WERI-Rb-1 (cell line): ENCODE results near the gene STOML1.

Experiments
- DNase-seq: peaks from one replicate; pipeline ENCODE4 v3.0.0-alpha.2; 2020
- H3K27ac ChIP-seq: fragments of 250-450 bp; sonication (Bioruptor Pico); 2 replicates; pipeline ENCODE4 v1.5.1; 2020; ENCODE audit warnings: mild to moderate bottlenecking, moderate library complexity
- H3K27me3 ChIP-seq: fragments of 250-450 bp; sonication (Bioruptor Pico); 2 replicates; pipeline ENCODE4 v1.5.1; 2021; ENCODE audit warnings: mild to moderate bottlenecking, low read depth, moderate library complexity; ENCODE audit not compliant: insufficient read depth, severe bottlenecking
- H3K36me3 ChIP-seq: fragments of 250-450 bp; sonication (Bioruptor Pico); 2 replicates; pipeline ENCODE4 v1.5.1; 2020; ENCODE audit warnings: mild to moderate bottlenecking, moderate library complexity
- H3K4me3 ChIP-seq: 2 replicates; pipeline ENCODE4 v1.5.1; 2011; ENCODE audit warnings: low read depth, mild to moderate bottlenecking, control low read depth, low read length
- H3K9me3 ChIP-seq: fragments of 250-450 bp; sonication (Bioruptor Pico); 2 replicates; pipeline ENCODE4 v1.5.1; 2021; ENCODE audit warnings: mild to moderate bottlenecking, moderate library complexity; ENCODE audit not compliant: severe bottlenecking
- TF ChIP-seq, protein P1 (sequence below): IDR thresholded peaks from 2 replicates; pipeline ENCODE4 v1.5.1; 2011; ENCODE audit warnings: low read depth, mild to moderate bottlenecking, control low read depth, inconsistent platforms, low read length

STOML1 gene

DNA sequence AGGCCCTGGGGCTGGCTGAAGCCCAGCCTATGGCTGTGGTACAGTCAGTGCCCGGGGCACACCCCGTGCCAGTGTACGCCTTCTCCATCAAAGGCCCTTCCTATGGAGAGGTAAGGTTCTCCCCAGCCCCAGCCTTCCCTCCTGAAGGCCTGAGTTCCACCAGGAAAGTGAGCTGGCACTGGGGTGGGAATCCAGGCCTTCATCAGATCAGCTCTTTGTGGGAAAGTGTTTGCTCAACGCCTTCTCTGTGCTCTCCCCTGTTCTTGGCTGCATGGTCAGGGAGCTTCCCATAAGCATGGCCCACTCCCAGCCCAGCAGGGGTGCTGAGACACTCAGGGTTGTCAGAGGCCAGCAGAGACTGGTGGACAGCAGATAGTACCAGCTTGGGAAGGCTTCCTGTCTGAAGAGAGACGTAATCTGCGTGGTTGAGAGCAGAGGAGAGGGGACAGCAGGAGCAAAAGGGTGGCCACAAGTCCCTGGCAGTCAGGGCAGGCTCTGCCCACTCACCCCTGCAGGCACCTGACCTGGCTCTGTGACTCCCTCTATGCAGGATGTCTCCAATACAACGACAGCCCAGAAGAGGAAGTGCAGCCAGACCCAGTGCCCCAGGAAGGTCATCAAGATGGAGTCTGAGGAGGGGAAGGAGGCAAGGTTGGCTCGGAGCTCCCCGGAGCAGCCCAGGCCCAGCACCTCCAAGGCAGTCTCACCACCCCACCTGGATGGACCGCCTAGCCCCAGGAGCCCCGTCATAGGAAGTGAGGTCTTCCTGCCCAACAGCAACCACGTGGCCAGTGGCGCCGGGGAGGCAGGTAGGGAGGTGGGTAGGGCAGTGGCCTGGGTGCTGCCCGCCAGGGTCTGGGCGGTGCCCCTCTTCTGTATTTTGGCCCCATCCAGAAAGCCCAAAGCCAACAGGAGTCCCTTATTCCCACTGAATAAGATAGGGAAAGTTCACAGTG is 40.8 kb upstream of the STOML1 start:
- DNase-seq: no peak
- no peak overlapping the region for H3K4me3 ChIP-seq
- TF ChIP-seq, protein P1, sequence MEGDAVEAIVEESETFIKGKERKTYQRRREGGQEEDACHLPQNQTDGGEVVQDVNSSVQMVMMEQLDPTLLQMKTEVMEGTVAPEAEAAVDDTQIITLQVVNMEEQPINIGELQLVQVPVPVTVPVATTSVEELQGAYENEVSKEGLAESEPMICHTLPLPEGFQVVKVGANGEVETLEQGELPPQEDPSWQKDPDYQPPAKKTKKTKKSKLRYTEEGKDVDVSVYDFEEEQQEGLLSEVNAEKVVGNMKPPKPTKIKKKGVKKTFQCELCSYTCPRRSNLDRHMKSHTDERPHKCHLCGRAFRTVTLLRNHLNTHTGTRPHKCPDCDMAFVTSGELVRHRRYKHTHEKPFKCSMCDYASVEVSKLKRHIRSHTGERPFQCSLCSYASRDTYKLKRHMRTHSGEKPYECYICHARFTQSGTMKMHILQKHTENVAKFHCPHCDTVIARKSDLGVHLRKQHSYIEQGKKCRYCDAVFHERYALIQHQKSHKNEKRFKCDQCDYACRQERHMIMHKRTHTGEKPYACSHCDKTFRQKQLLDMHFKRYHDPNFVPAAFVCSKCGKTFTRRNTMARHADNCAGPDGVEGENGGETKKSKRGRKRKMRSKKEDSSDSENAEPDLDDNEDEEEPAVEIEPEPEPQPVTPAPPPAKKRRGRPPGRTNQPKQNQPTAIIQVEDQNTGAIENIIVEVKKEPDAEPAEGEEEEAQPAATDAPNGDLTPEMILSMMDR: no peak
- peaks cover 30% of the 10 kb centered on the region for H3K36me3 ChIP-seq
- H3K27ac ChIP-seq: no peak overlapping the region
- no peaks in the 10 kb centered on the region for H3K27me3 ChIP-seq
- H3K9me3 ChIP-seq: no peaks in the 10 kb centered on the region

DNA sequence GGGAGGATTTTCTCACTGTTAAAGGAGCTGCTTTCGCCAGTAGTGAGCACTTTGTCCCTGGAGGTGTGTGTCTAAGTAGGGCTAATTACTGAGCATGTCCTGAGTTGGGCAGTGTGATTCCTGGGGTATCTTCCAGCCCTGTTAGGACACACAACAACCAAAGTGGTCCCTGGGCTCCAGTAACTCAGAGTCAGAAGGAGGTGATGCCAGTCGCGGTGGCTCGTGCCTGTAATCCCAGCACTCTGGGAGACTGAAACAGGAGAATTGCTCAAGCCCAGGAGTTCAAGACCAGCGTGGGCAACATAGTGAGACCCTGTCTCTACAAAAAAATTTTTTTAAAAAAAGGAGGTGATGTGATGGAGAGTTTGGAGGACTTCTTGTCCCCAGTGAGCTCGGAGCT is 40.0 kb upstream of the STOML1 start:
- Histone ChIP-seq H3K36me3 (peaks cover 30% of the 10 kb centered on the region), H3K27ac (no peak overlapping the region), H3K27me3 (no peaks in the 10 kb centered on the region), H3K4me3 (no peak overlapping the region), H3K9me3 (no peaks in the 10 kb centered on the region)
- TF ChIP-seq, protein P1: no peak
- DNase-seq: no peak

DNA sequence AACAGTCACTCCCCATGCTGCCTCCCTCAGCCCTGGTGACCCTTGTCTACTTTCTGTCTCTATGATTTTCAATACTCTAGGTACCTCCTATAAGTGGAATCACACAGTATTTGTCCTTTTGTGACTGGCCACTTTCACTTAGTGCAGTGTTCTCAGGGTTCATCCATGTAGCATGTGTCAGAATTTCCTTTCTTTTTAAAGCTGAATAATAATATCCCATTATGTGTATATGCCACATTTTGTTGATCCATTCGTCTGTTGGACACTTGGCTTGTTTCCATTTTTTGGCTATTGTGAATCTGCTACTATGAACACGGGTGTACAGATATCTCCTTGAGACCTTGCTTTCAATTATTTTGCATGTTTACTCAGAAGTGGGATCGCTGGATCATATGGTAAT is 36.6 kb upstream of the STOML1 start:
- TF ChIP-seq, protein P1: no peak
- DNase-seq: no peak
- Histone ChIP-seq H3K36me3 (peaks cover 33% of the 10 kb centered on the region), H3K9me3 (no peaks in the 10 kb centered on the region), H3K27me3 (no peaks in the 10 kb centered on the region), H3K27ac (no peak overlapping the region), H3K4me3 (no peak overlapping the region)

DNA sequence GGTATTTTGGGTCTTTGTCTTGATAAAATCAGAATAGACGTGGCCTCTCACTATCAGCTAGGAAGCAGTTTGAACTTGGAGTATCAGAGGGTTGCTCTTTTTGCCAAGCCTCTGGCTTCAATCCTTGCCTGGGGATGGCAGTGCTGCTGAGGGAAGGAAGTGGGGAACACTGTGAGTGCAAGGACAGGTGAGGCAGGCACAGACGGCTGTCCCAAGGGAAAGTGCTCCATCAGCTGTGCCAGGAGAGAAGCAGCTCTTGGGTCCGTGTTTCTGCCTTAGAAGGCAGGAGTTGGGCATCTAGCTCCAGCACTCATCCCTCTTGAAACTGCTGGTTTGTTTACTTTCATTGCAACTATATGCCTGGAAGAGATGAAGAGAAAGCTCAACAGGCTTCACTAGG is 35.6 kb upstream of the STOML1 start:
- Histone ChIP-seq H3K27me3 (no peaks in the 10 kb centered on the region), H3K36me3 (peaks cover 37% of the 10 kb centered on the region), H3K9me3 (no peaks in the 10 kb centered on the region), H3K27ac (no peak overlapping the region), H3K4me3 (no peak overlapping the region)
- no peak for DNase-seq
- TF ChIP-seq, protein P1: no peak

DNA sequence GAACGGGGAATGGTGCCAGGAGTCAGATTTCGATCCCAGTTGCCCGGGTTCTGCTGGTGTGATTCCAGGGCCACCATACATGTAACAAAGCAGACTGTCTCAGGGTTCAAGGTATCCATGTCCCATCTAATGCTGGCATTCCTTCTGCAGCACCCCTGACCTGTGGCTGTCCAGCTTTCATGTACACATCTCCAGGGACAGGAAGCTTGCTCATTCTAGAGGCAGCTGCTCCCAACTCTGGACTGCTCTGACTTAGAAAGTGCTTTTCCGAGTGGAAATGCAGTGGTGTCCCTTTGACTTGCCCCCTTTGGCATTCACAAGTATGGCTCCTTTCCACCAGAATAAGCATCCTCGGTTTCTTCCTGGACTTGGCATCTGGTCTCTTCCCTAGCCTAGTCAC is 33.3 kb upstream of the STOML1 start:
- no peaks in the 10 kb centered on the region for H3K27me3 ChIP-seq
- peaks cover 42% of the 10 kb centered on the region for H3K36me3 ChIP-seq
- TF ChIP-seq, protein P1: no peak
- H3K27ac ChIP-seq: no peak overlapping the region
- no peak for DNase-seq
- H3K4me3 ChIP-seq: no peak overlapping the region
- H3K9me3 ChIP-seq: no peaks in the 10 kb centered on the region
